ENCODE results near the gene TLCD3B.

TLCD3B gene, protein sequence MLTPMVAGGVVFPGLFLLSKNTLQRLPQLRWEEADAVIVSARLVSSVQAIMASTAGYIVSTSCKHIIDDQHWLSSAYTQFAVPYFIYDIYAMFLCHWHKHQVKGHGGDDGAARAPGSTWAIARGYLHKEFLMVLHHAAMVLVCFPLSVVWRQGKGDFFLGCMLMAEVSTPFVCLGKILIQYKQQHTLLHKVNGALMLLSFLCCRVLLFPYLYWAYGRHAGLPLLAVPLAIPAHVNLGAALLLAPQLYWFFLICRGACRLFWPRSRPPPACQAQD

DNA sequence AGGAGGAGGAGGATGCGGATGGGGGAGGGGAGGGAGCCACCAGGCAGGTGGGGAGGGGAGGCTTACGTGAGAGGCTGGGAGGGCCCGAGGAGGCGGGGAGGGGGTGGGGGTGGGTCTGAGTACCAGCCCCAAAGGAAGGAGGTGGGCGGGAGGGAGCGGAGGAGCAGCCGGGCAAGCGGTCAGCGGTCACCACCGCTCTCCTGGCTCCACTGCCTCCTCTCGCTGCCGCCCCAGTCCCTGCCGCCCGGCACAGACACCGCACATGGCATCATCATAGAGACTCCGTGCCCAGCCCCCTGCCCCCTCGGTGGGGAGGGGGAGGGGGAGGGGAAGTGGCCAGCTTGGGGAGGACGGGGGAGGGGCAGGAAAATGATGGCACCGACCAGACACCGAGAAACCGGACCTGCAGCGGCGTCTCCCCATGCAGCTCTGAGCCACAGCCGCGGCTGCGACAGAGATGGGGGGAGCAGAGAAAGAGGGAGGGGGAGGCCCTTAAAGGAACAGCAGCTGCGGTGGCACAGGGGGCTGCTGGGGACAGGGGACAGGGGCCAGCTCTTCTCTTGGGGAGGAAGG is at the start of gene TLCD3B:
TLCD3B (minus strand) TSS at position 431 of the 573 bp plus-strand sequence. CDS start 744 bp downstream, outside the sequence.
- no peak for DNase-seq (ENCODE audit: low read depth)

DNA sequence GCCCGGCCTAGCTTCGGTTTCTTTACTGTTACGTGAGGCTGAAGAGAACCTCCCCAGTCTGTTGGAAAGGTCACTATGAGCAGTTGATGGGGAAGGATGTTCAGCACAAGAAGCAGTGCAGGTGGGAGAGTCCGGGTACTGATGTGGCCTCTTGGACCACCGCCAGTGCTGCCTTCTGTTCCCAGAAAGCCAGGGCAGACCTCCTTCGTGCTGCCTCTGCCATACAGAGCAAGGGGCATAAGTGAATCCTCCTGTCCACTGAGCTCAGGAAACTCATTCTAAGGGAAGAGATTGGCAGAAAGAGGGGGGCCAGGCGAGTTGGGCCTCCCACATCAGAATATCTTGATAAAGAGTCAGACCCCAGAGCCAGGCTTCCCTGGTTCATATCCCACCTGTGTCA is 48.4 kb upstream of the TLCD3B start:
- no peak for DNase-seq (ENCODE audit: low read depth)

DNA sequence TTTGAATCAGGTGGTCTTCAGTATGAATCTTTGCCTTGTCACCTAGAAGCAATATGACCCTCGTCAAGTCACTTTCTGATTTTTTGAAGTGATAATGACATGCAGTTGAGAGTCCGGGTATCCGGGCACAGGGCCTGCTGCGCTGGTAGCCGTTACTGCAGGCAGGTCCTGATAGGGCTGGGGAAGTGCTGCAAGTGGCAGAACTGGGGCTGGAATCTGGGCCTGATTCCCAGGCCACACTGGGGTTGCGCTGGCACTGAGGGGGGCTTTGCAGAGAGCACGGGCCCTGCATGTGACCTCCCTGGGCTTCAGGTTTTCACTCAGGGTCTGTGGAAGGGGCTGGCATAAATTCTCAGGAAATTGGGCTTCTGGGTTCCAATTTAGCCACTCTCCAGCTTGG is 47.7 kb upstream of the TLCD3B start:
- no peak for DNase-seq (ENCODE audit: low read depth)

DNA sequence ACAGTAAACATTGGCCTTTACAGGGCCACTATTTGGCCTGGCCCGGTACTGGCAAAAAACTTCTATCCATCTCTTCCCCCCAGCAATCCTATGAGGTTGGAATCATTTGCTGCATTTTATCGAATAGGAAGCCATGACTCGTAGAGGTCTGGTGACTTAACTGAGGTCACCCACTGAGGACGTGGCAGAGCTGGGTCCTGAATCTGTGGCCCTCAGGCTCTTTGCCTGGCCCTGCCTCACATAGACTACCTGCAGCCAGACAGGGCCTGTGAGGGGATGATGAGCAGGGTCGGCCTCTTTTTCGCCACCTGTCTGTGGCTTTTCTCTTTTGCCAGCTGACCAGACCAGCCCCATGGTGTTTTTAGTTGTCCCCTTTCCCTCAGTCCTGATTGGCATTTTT is 46.6 kb upstream of the TLCD3B start:
- DNase-seq (ENCODE audit: low read depth) = no peak

DNA sequence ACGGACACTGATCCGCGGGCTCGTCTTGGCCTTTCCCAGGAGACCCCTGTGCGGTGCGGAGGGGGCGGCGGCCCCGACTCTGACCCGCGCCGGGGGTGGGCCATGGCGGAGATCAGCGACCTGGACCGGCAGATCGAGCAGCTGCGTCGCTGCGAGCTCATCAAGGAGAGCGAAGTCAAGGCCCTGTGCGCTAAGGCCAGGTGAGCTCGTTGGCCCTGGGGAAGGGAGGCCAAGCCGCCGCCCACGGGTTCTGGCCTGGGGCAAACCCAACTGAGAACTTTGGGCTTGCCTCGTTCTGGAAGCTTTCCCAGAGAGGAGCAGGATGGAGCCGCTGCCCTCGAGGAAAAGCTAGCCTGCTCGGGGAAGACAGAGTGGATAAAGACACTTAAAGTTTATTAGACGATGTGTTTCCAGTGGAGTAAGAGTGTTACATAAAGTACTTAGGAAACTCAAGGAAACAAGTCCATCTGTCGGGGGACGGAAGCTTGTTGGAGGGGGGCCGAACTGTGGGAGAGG is 45.3 kb upstream of the TLCD3B start:
- DNase-seq (ENCODE audit: low read depth) = no peak

DNA sequence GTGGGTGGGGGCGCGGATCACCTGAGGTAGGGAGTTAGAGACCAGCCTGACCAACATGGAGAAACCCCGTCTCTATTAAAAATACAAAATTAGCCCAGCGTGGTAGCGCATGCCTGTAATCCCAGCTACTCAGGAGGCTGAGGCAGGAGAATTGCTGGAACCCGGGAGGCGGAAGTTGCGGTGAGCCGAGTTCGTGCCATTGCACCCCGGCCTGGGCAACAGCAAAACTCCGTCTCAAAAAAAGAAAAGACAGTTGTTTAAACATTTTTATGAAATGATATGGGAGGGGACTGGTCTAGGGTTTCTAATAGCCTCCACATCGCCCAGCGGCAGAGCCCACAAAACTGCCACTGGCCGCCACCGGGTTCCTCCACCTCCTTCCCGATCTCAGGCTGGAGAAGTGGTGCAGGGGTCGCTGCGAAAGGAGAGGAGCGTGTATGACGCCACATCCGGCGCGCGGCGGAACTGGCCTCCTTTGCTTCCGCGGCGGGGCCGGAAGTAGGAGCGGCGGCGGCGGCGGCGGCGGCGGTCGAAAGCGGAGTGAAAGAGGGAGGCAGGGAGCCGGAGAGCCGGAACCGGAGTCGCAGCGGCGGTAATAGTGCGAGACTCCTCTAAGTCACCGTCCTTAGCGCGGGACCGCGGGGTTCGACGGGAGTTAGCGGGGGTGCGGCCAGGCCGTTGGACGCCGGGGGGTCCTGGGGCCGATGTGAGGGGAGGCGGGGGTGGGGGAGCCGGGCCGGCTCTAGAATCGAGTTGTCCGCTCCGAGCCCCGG is 44.6 kb upstream of the TLCD3B start, which contains the start of gene PPP4C:
PPP4C (plus strand) TSS at position 492 of the 773 bp plus-strand sequence. CDS start 384 bp downstream, outside the sequence.
- DNase-seq (ENCODE audit: low read depth) = peak; percentile 86

DNA sequence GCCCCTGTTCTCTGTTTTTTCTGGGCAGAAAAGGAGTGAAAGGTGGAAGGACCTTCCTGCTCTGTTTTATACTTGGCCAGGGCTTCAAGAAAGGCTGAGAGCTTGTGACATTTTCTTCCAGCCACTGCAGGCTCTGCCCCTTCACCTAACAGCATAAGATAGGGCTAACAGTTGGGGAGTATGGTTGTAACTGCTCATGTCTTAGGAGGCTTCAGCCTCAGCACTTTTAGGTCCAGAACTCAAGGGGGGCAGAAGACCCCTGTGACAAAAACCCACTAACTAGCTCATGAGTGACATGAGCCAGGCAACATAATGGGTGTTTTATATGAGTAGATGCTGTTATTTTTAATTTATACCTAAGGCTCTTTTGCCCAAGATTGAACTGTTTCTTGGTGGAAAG is 39.4 kb upstream of the TLCD3B start:
- no peak for DNase-seq (ENCODE audit: low read depth)

DNA sequence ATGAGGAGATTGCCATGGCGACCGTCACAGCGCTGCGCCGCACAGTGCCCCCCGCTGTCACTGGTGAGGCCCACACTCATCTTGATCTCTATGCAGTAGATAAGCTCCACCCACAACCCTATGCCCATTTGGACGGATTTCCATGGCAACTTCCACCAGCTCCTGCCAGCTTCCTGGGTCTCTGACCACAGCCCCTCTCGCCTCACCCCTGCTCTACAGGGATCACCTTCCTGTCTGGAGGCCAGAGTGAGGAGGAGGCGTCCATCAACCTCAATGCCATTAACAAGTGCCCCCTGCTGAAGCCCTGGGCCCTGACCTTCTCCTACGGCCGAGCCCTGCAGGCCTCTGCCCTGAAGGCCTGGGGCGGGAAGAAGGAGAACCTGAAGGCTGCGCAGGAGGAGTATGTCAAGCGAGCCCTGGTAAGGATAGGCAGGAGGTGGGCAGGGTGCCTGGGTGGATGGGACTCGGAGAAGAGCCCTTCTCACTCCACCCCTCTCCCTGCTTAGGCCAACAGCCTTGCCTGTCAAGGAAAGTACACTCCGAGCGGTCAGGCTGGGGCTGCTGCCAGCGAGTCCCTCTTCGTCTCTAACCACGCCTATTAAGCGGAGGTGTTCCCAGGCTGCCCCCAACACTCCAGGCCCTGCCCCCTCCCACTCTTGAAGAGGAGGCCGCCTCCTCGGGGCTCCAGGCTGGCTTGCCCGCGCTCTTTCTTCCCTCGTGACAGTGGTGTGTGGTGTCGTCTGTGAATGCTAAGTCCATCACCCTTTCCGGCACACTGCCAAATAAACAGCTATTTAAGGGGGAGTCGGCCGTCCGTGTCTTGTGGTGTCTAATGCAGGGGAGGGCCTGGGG is 38.8 kb upstream of the TLCD3B start:
- DNase-seq (ENCODE audit: low read depth) = no peak

DNA sequence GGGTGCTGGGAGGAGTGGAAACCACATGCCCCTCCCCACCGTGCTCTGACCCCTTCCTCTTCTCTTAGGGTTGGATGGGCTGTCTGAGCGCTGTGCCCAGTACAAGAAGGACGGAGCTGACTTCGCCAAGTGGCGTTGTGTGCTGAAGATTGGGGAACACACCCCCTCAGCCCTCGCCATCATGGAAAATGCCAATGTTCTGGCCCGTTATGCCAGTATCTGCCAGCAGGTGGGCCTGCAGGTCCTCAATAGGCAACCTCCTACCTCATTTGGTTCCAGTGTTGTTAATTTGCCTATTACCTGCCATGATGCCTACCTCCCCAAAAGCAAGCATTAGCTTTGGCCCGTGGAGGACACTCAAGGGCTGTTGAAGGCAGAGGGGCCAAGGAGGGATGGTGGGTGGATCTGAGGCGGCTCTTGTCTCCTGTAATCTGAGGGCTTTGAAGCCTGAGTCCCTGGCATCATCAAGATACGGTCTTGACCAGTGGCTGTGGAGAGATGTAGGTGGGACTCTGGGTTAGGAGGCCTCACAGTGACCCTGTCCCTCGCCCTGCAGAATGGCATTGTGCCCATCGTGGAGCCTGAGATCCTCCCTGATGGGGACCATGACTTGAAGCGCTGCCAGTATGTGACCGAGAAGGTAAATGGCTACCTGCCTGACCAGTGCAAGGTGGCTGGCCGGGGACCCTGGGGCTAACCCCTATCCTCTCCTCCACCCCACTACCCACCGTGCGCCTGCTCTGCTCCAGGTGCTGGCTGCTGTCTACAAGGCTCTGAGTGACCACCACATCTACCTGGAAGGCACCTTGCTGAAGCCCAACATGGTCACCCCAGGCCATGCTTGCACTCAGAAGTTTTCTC is 37.9 kb upstream of the TLCD3B start:
- DNase-seq (ENCODE audit: low read depth) = no peak

DNA sequence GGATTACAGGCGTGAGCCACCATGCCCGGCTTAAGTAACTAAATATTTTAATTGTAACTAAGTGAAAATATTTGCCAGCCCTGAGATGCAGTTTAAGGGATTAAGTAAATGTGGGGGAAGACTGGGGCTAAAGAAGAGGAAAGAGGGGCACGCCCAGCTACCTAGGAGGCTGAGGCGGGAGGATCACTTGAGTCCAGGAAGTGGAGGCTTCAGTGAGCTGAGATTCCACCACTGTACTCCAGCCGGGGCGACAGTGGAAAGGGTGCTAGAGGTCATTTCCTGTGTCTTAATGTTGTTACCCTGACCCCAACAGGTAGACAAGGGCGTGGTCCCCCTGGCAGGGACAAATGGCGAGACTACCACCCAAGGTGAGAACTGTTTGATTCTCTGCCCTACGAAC is 37.3 kb upstream of the TLCD3B start:
- no peak for DNase-seq (ENCODE audit: low read depth)

DNA sequence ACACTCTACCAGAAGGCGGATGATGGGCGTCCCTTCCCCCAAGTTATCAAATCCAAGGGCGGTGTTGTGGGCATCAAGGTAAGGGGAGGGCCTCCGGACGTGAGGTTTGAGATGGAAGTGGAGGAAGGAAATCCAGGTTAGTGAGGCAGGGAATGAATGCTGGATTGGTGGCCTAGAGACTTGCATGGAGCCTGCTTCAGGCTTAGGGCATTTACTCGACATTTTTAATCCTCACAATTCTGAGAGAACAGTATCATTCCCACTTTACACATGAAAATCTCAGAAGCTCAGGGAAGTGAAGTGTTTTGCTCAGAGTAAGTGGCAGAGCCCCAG is 36.5 kb upstream of the TLCD3B start:
- DNase-seq (ENCODE audit: low read depth) = no peak

DNA sequence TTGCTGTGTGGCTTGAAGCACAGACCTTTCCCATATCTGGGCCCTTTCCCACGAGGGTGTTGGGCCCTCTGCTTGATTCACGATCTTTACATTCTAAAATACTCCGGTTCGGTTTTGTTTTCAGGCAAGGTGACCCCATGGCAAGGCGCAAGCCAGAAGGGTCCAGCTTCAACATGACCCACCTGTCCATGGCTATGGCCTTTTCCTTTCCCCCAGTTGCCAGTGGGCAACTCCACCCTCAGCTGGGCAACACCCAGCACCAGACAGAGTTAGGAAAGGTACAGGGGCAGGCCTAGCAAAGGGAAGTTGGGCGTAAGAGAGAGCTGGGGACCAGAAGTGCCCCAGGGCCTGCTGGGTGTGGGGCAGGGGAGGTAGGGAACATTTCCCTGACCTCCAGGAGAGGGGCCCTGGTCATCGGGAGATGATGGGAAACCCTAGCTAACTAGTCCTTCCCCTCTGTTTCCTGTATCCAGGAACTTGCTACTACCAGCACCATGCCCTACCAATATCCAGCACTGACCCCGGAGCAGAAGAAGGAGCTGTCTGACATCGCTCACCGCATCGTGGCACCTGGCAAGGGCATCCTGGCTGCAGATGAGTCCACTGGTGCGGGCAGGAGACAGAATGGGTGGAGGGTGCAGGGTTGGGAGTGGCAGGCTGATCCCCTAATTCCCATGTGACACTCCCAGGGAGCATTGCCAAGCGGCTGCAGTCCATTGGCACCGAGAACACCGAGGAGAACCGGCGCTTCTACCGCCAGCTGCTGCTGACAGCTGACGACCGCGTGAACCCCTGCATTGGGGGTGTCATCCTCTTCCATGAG is 35.9 kb upstream of the TLCD3B start:
- DNase-seq (ENCODE audit: low read depth) = no peak

DNA sequence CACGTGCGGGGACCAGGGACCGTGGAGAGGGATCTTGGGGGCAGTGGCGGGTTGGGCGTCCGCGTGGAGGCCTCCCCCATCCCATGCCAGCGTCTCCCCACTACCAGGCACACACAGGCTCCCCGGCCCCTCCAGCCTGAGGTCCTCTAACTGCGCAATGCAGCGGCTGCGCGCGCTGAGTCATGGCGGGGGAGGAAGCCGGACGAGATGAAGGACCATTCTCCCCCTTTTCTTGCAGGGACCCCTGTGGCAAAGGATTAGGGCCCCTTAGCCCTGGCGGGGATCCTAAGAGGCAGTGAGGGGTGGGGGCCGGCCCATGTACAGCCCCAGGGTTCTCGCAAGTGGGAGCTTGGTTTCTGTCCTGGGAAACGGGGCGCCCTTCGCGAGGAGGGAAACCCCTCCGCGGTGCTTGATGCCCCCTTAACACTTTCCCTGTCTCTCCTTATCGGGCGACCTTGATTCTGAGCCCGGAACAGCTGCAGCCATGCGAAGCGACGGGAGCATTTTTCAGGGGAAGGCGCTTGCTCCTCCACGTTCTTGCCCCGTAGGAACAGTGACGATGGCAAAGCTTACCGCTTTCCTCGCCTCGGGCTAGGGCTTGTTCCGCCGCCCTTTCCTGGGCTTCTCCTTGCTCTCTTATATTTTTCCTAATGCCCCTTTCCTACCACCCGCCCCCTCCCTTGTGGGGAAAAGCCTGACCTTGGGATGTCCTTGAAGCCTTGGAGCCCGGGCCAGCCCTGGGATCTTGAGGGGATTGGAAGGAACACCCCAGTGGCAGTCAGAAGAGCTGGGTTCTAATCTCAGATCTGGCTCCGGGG is 35.1 kb upstream of the TLCD3B start:
- no peak for DNase-seq (ENCODE audit: low read depth)

DNA sequence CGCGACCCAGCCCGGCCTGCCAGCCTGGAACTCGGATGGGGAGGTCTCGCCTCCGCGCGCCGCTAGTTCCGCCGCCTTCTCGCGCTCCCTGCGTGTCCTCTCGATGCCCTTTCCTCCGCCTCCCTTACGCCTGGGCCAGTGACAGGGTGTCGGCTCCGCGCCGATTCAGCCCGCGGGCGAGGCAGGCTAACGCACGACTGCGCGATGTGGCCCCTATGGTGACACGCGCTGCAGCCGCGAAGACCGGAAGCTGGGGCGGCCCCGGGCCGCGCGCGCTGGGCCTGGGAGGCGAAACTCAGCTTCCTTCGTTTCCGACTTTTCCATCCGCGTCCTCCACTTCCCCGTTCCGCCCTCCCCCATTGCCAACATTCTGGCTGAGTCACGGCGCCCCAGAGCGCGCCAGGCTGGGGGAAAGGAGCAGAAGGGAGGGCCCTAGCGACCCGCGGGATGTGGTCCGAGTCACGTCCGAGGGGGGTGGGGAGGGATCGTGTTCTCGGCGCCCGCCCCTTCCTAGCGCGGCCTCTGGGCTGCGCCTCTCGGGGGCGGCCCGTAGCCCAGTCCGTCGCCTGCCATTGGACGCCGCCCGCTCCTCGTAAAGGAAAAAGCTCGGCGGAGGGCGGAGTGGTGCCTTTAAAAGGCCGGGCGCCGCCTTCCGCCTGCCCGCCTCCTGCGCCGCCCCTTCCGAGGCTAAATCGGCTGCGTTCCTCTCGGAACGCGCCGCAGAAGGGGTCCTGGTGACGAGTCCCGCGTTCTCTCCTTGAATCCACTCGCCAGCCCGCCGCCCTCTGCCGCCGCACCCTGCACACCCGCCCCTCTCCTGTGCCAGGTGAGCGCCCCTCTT is 34.3 kb upstream of the TLCD3B start, which contains the start of gene ALDOA:
ALDOA (plus strand) TSS at position 659 of the 841 bp plus-strand sequence. CDS start 1,138 bp downstream, outside the sequence.
- peak; percentile 94 for DNase-seq (ENCODE audit: low read depth)

DNA sequence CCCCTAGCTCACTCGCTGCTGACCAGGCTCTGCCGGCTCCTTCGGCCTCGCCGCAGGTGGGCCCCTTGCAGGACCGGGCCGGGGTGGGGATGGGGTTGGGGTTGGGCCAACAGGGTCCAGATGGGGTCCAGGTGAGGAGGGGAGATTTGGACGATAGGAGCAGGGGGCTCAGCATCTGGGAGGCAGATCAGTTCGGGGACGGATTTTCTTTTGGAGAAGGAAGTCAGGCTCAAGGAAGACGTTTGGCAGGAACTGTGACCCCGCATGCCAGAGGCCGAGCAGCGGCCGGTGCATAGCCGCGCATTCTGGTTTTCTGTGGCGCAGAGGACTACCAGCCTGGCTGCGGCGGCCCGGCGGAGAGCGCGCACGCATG is 33.6 kb upstream of the TLCD3B start:
- DNase-seq (ENCODE audit: low read depth) = no peak

DNA sequence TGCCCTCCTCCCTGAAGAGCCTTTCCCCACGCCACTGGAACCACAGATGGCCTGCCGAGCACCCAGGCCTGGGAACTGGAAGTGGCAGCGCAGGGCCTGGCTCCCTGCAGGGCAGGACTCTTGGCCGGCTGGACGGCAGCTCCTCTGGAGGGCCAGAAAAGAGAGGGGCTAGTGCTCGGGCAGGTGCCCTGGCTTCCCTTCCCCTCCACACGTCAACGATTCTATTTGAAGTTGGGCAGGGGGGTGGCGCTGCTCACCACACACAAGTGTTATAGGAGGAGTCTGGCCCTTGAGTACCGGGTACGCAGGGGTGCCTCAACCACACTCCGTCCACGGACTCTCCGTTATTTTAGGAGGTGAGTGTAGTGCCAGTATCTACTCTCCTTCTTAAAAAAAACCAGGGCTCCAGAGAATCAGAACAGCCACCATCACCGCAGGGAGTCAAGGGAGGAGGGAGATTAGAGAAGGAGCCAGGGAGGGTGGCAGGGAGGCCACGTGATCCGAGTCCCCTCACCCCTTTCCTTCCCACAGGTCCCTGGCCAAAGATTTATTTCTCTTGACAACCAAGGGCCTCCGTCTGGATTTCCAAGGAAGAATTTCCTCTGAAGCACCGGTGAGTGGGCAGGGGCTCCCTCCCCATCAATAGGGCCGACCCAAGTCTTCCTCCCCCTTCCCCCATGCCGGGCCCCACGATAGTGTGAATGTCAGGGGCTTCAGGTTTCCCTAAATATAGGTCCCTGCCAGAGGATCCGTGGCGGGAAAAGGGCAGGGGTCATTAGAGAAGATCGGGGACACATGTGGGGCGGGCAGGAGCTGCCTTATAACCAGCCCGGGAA is 33.0 kb upstream of the TLCD3B start:
- peak; percentile 58 for DNase-seq (ENCODE audit: low read depth)

DNA sequence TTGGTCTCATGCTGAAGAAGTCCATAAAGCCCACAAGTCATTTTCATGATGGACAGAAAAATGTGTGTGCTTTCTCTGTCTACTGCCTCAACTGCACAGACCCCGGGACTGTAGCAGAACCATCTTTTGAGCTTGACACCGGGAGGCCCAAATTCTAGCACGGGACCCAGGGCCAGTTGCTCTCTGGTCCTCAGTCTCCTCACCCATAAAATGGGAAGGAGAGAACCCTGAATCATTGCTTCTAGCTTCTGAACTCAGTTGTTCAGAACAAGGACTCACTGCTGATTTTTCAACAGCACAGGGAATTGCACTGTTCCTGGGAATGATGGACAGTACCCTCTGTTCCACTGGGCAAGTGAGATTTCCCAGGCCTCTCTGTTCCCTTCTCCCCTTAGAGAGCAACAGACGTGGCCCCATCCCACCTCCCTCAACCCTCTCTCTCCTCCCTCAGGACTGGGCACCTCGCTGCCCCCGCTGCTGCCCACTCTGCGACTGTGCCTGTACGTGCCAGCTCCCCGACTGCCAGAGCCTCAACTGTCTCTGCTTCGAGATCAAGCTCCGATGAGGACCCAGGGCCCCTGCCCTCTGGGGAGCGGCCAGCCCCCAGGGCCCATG is 32.3 kb upstream of the TLCD3B start:
- DNase-seq (ENCODE audit: low read depth) = no peak
